ENCODE results near the gene NCAM2. TPM values are rescaled to one million over a fixed set of nuclear protein-coding genes. Genes with fewer than 3 reads are reported as not detected.

NCAM2 gene
- total and polyA plus RNA-seq, 2 experiments from 2014 or later, result 1.7 to 6.3 TPM

GRCh38 chr21:21177353-21177986 is 179.3 kb downstream of the NCAM2 start:
- Histone ChIP-seq H3K4me2 (no peak overlapping the region), H3K27ac (no peak overlapping the region), H3K27me3 (no peaks in the 10 kb centered on the region), H2AFZ (no peak overlapping the region), H3K9me2 (replicated peaks; ENCODE audit: insufficient read depth) (no peaks in the 10 kb centered on the region), H3K36me3 (replicated peaks; ENCODE audit: insufficient read depth, low read depth) (no peaks in the 10 kb centered on the region), H3K4me1 (ENCODE audit: insufficient read depth) (no peaks in the 10 kb centered on the region), H3K4me3 (no peak overlapping the region), H3K9me3 (ENCODE audit: low read depth) (no peaks in the 10 kb centered on the region), H3K79me2 (no peaks in the 10 kb centered on the region), H4K20me1 (ENCODE audit: insufficient read depth, poor library complexity, severe bottlenecking) (no peaks in the 10 kb centered on the region)
- WGBS (ENCODE audit: low lambda C conversion rate, missing lambda C conversion rate), result 95% methylated on average over 1 of the region's 1 CpG
- no peak for DNase-seq (ENCODE audit: low spot score)
- TF ChIP-seq EZH2 (IDR thresholded peaks at IDR 0.05; ENCODE audit: borderline replicate concordance) (no peak), EZH2phosphoT487 (IDR thresholded peaks at IDR 0.05; ENCODE audit: low read depth, severe bottlenecking, unreplicated experiment) (no peak)
- TF ChIP-seq, protein P1, sequence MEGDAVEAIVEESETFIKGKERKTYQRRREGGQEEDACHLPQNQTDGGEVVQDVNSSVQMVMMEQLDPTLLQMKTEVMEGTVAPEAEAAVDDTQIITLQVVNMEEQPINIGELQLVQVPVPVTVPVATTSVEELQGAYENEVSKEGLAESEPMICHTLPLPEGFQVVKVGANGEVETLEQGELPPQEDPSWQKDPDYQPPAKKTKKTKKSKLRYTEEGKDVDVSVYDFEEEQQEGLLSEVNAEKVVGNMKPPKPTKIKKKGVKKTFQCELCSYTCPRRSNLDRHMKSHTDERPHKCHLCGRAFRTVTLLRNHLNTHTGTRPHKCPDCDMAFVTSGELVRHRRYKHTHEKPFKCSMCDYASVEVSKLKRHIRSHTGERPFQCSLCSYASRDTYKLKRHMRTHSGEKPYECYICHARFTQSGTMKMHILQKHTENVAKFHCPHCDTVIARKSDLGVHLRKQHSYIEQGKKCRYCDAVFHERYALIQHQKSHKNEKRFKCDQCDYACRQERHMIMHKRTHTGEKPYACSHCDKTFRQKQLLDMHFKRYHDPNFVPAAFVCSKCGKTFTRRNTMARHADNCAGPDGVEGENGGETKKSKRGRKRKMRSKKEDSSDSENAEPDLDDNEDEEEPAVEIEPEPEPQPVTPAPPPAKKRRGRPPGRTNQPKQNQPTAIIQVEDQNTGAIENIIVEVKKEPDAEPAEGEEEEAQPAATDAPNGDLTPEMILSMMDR (IDR thresholded peaks at IDR 0.05; ENCODE audit: poor library complexity), result no peak

DNA sequence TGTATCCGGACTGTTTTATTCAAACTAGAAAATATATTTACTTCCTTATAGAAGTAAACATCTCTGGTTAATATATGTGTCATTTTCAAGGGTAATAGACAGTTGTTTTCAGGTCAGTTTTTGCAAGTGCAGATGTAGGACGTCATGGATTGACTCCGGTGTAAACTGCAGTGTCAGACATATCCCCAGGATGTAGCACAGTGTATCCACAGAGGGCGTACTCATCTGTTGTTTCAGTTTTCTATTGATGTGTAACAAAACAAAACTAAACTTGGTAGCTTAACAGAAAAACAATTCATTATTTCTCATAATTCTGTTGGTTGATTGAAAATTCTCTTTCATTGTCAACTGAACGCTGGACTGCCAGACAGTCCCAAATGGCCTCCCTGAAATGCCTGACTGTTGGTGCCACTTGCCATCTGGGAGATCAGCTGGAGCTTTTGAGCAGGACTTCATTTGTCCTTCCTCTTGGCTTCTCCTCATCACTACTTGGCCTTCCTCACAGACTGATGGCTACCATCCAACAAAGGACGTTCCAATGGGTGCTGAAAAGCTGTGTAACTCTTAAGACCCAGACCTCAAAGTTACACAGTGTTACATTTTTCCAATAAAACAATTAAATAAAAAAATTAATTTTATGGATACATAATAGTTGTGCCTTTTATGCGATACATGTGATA is 181.6 kb downstream of the NCAM2 start:
- WGBS (ENCODE audit: low lambda C conversion rate, missing lambda C conversion rate), result 86% methylated on average over 7 of the region's 7 CpGs
- Histone ChIP-seq H3K27me3 (no peaks in the 10 kb centered on the region), H4K20me1 (ENCODE audit: insufficient read depth, poor library complexity, severe bottlenecking) (no peaks in the 10 kb centered on the region), H3K4me3 (no peak overlapping the region), H3K4me1 (ENCODE audit: insufficient read depth) (no peaks in the 10 kb centered on the region), H3K9me2 (replicated peaks; ENCODE audit: insufficient read depth) (no peaks in the 10 kb centered on the region), H3K36me3 (replicated peaks; ENCODE audit: insufficient read depth, low read depth) (no peaks in the 10 kb centered on the region), H3K4me2 (no peak overlapping the region), H2AFZ (no peak overlapping the region), H3K79me2 (no peaks in the 10 kb centered on the region), H3K27ac (no peak overlapping the region), H3K9me3 (ENCODE audit: low read depth) (no peaks in the 10 kb centered on the region)
- TF ChIP-seq EZH2 (IDR thresholded peaks at IDR 0.05; ENCODE audit: borderline replicate concordance) (no peak), EZH2phosphoT487 (IDR thresholded peaks at IDR 0.05; ENCODE audit: low read depth, severe bottlenecking, unreplicated experiment) (no peak)
- TF ChIP-seq, protein P1 (IDR thresholded peaks at IDR 0.05; ENCODE audit: poor library complexity), result no peak
- no peak for DNase-seq (ENCODE audit: low spot score)

GRCh38 chr21:21182401-21183010 is 184.3 kb downstream of the NCAM2 start:
- Histone ChIP-seq H2AFZ (no peak overlapping the region), H4K20me1 (ENCODE audit: insufficient read depth, poor library complexity, severe bottlenecking) (no peaks in the 10 kb centered on the region), H3K27ac (no peak overlapping the region), H3K9me3 (ENCODE audit: low read depth) (no peaks in the 10 kb centered on the region), H3K4me3 (no peak overlapping the region), H3K4me1 (ENCODE audit: insufficient read depth) (no peaks in the 10 kb centered on the region), H3K36me3 (replicated peaks; ENCODE audit: insufficient read depth, low read depth) (no peaks in the 10 kb centered on the region), H3K27me3 (no peaks in the 10 kb centered on the region), H3K79me2 (no peaks in the 10 kb centered on the region), H3K4me2 (no peak overlapping the region), H3K9me2 (replicated peaks; ENCODE audit: insufficient read depth) (no peaks in the 10 kb centered on the region)
- TF ChIP-seq EZH2phosphoT487 (IDR thresholded peaks at IDR 0.05; ENCODE audit: low read depth, severe bottlenecking, unreplicated experiment) (no peak), EZH2 (IDR thresholded peaks at IDR 0.05; ENCODE audit: borderline replicate concordance) (no peak)
- TF ChIP-seq, protein P1 (IDR thresholded peaks at IDR 0.05; ENCODE audit: poor library complexity), result no peak
- WGBS (ENCODE audit: low lambda C conversion rate, missing lambda C conversion rate), result 48% methylated on average over 3 of the region's 3 CpGs
- no peak for DNase-seq (ENCODE audit: low spot score)

All from hepatocyte (in vitro differentiated cells).